GM19351 (cell line): ENCODE data around the gene EML4.
A peak's percentile ranks its signal among the peaks of the same experiment; 100 is the strongest.
"Not testable (repeated sequence)": the region's sequence is repeated elsewhere in the genome, so short reads cannot be mapped to it uniquely, and the experiment has no call there.

Experiments
- ATAC-seq: cut with Tn5 transposase; IDR thresholded peaks from one replicate; pipeline ENCODE4 v1.9.1; 2021; ENCODE audit warnings: mild to moderate bottlenecking, moderate library complexity; ENCODE audit not compliant: unreplicated experiment

EML4 gene

GRCh38 chr2:42169100-42169873 lies at the start of gene EML4:
EML4 (plus strand) TSS chr2:42169353; CDS start chr2:42169612, 259 bp downstream.
- ATAC-seq: peak; percentile 72

GRCh38 chr2:42123426-42123825 lies 45.7 kb upstream of the EML4 start:
- ATAC-seq: no peak

- peak; percentile 60 for ATAC-seq
These were observed 45.0 kb upstream of the EML4 start for GRCh38 chr2:42124011-42124785.

- ATAC-seq: no peak
These were observed 43.1 kb upstream of the EML4 start for GRCh38 chr2:42125841-42126594.

- not testable (repeated sequence) for ATAC-seq
These were observed 42.3 kb upstream of the EML4 start for GRCh38 chr2:42126873-42127272.

- ATAC-seq: peak; percentile 61
These were observed 41.4 kb upstream of the EML4 start for GRCh38 chr2:42127425-42128424.

GRCh38 chr2:42128721-42129486 lies 40.2 kb upstream of the EML4 start:
- ATAC-seq: peak; percentile 28

- ATAC-seq: no peak
These were observed 39.7 kb upstream of the EML4 start for GRCh38 chr2:42129487-42129852.

- no peak for ATAC-seq
These were observed 39.2 kb upstream of the EML4 start for GRCh38 chr2:42129947-42130346.

GRCh38 chr2:42130858-42131257 lies 38.3 kb upstream of the EML4 start:
- ATAC-seq: not testable (repeated sequence)

GRCh38 chr2:42132191-42132965 lies 36.8 kb upstream of the EML4 start:
- no peak for ATAC-seq

- peak; percentile 76 for ATAC-seq
These were observed 36.0 kb upstream of the EML4 start for GRCh38 chr2:42132966-42133641.

- ATAC-seq: no peak
These were observed 35.4 kb upstream of the EML4 start for GRCh38 chr2:42133771-42134195.

- ATAC-seq: not testable (repeated sequence)
These were observed 34.7 kb upstream of the EML4 start for GRCh38 chr2:42134401-42134932.

- ATAC-seq: no peak
These were observed 33.5 kb upstream of the EML4 start for GRCh38 chr2:42135381-42136312.

- ATAC-seq: no peak
These were observed 32.4 kb upstream of the EML4 start for GRCh38 chr2:42136782-42137124.
